H9 (cell line): ENCODE results near the gene XPR1. TPM values are rescaled to one million over a fixed set of nuclear protein-coding genes. Genes with fewer than 3 reads are reported as not detected.

Experiments
- DNase-seq: peaks from one replicate; pipeline ENCODE4 v3.0.0-alpha.2; 2017
- H2AFZ ChIP-seq: one replicate; pipeline ENCODE4 v1.6.1; 2013; ENCODE audit warnings: mild to moderate bottlenecking, low read length, control low read depth, moderate library complexity
- H2AK5ac ChIP-seq: 2 replicates; pipeline ENCODE4 v1.6.1; 2013; ENCODE audit warnings: low read length, control low read depth, mixed read lengths; ENCODE audit not compliant: insufficient read length
- H2BK120ac ChIP-seq: one replicate; pipeline ENCODE4 v1.6.1; 2013; ENCODE audit warnings: low read depth, mild to moderate bottlenecking, low read length, control low read depth, inconsistent platforms; ENCODE audit not compliant: poor library complexity, severe bottlenecking
- H2BK12ac ChIP-seq: 2 replicates; pipeline ENCODE4 v1.6.1; 2013; ENCODE audit warnings: low read length, control low read depth, mixed read lengths, low read depth; ENCODE audit not compliant: insufficient read length
- H2BK15ac ChIP-seq: 2 replicates; pipeline ENCODE4 v1.6.1; 2013; ENCODE audit warnings: low read depth, low read length, control low read depth
- H2BK20ac ChIP-seq: one replicate; pipeline ENCODE4 v1.6.1; 2013; ENCODE audit warnings: low read depth, mild to moderate bottlenecking, low read length, control low read depth, inconsistent platforms; ENCODE audit not compliant: poor library complexity, severe bottlenecking
- H2BK5ac ChIP-seq: 2 replicates; pipeline ENCODE4 v1.6.1; 2013; ENCODE audit warnings: low read length, control low read depth, mixed read lengths; ENCODE audit not compliant: insufficient read length
- H3K14ac ChIP-seq: 2 replicates; pipeline ENCODE4 v1.6.1; 2013; ENCODE audit warnings: low read length, control low read depth; ENCODE audit not compliant: insufficient read depth
- H3K18ac ChIP-seq: 2 replicates; pipeline ENCODE4 v1.6.1; 2013; ENCODE audit warnings: low read depth, mild to moderate bottlenecking, mixed read lengths, low read length, control low read depth; ENCODE audit not compliant: insufficient read length
- H3K23ac ChIP-seq: 2 replicates; pipeline ENCODE4 v1.6.1; 2013; ENCODE audit warnings: low read length, control low read depth, mixed read lengths, low read depth; ENCODE audit not compliant: insufficient read length
- H3K23me2 ChIP-seq: 2 replicates; pipeline ENCODE4 v1.6.1; 2013; ENCODE audit warnings: low read depth, mild to moderate bottlenecking, mixed read lengths, low read length, control low read depth; ENCODE audit not compliant: insufficient read length, poor library complexity, severe bottlenecking
- H3K27ac ChIP-seq: 2 replicates; pipeline ENCODE4 v1.5.1; 2013; ENCODE audit warnings: low read length, control low read depth, mixed read lengths, low read depth; ENCODE audit not compliant: insufficient read length
- H3K27me3 ChIP-seq: 2 replicates; pipeline ENCODE4 v1.6.1; 2013; ENCODE audit warnings: low read length, control low read depth, inconsistent platforms; ENCODE audit not compliant: insufficient read depth
- H3K4ac ChIP-seq: 2 replicates; pipeline ENCODE4 v1.6.1; 2013; ENCODE audit warnings: low read depth, mild to moderate bottlenecking, control low read depth, inconsistent platforms, low read length, moderate library complexity
- H3K4me1 ChIP-seq: 2 replicates; pipeline ENCODE4 v1.6.1; 2013; ENCODE audit warnings: low read length, control low read depth, inconsistent platforms; ENCODE audit not compliant: insufficient read depth
- H3K4me2 ChIP-seq: 2 replicates; pipeline ENCODE4 v1.6.1; 2013; ENCODE audit warnings: low read length, control low read depth, mixed read lengths; ENCODE audit not compliant: insufficient read length, insufficient read depth
- H3K56ac ChIP-seq: 2 replicates; pipeline ENCODE4 v1.6.1; 2013; ENCODE audit warnings: low read depth, mild to moderate bottlenecking, mixed read lengths, low read length, control low read depth; ENCODE audit not compliant: insufficient read length
- H3K79me1 ChIP-seq: 2 replicates; pipeline ENCODE4 v1.6.1; 2013; ENCODE audit warnings: low read depth, mild to moderate bottlenecking, moderate library complexity, low read length, control low read depth, inconsistent platforms; ENCODE audit not compliant: insufficient read depth, poor library complexity, severe bottlenecking
- H3K79me2 ChIP-seq: 2 replicates; pipeline ENCODE4 v1.6.1; 2013; ENCODE audit warnings: low read length, control low read depth, inconsistent platforms; ENCODE audit not compliant: insufficient read depth
- H3K9ac ChIP-seq: 2 replicates; pipeline ENCODE4 v1.6.1; 2013; ENCODE audit warnings: low read length, control low read depth, mixed read lengths; ENCODE audit not compliant: insufficient read length; ENCODE audit errors: extremely low read depth
- H3K9me3 ChIP-seq: one replicate; pipeline ENCODE4 v1.6.1; 2013; ENCODE audit warnings: low read depth, low read length, inconsistent platforms; ENCODE audit not compliant: control insufficient read depth
- H3T11ph ChIP-seq: one replicate; pipeline ENCODE4 v1.6.1; 2013; ENCODE audit warnings: mild to moderate bottlenecking, low read length, control low read depth, inconsistent platforms
- H4K20me1 ChIP-seq: one replicate; pipeline ENCODE4 v1.6.1; 2013; ENCODE audit not compliant: control insufficient read depth, insufficient read length, insufficient read depth
- H4K5ac ChIP-seq: 2 replicates; pipeline ENCODE4 v1.6.1; 2013; ENCODE audit warnings: low read depth, mild to moderate bottlenecking, mixed read lengths, low read length, control low read depth; ENCODE audit not compliant: insufficient read length
- H4K8ac ChIP-seq: replicated peaks from 2 replicates; pipeline ENCODE4 v1.6.1; 2013; ENCODE audit warnings: low read length, control low read depth, mixed read lengths, low read depth; ENCODE audit not compliant: insufficient read length
- H4K91ac ChIP-seq: 2 replicates; pipeline ENCODE4 v1.6.1; 2013; ENCODE audit warnings: low read depth, mild to moderate bottlenecking, moderate library complexity, mixed read lengths, low read length, control low read depth; ENCODE audit not compliant: insufficient read length
- H3K27ac Mint-ChIP-seq, 3 experiments: 2 replicates in 2 of 3; 3 replicates in 1 of 3; pipeline ENCODE4 v1.8.0; 2020 to 2021; ENCODE audit warnings: mixed read lengths in 3 of 3, mild to moderate bottlenecking in 1 of 3, moderate library complexity in 1 of 3
- H3K27me3 Mint-ChIP-seq: 2 replicates; pipeline ENCODE4 v1.8.0; 2021; ENCODE audit warnings: low read depth, mild to moderate bottlenecking, moderate library complexity, mixed read lengths
- H3K36me3 Mint-ChIP-seq, 3 experiments: 2 replicates in 2 of 3; 3 replicates in 1 of 3; pipeline ENCODE4 v1.8.0; 2020 to 2021; ENCODE audit warnings: low read depth in 3 of 3, mixed read lengths in 3 of 3; ENCODE audit not compliant: insufficient read depth in 1 of 3
- H3K4me1 Mint-ChIP-seq, 2 experiments: 2 replicates each; pipeline ENCODE4 v1.8.0; 2020; ENCODE audit warnings: mixed read lengths in 2 of 2
- H3K4me3 Mint-ChIP-seq, 2 experiments: 2 replicates in 1 of 2; 3 replicates in 1 of 2; pipeline ENCODE4 v1.8.0; 2020 to 2021; ENCODE audit warnings: mild to moderate bottlenecking in 2 of 2, mixed read lengths in 2 of 2, moderate library complexity in 1 of 2
- H3K9me3 Mint-ChIP-seq, 2 experiments: 2 replicates in 1 of 2; 3 replicates in 1 of 2; pipeline ENCODE4 v1.8.0; 2020; ENCODE audit warnings: mild to moderate bottlenecking in 2 of 2, mixed read lengths in 2 of 2, moderate library complexity in 1 of 2
- WGBS: extraction: QIAGEN DNeasy Blood & Tissue Kit; methylation state at CpG from one replicate; pipeline ENCODE4 v1.1.7; 2013; ENCODE audit warnings: missing lambda C conversion rate, low lambda C conversion rate, mixed read lengths; ENCODE audit not compliant: insufficient read length; ENCODE audit errors: extremely low coverage; 5-methylcytosine and 5-hydroxymethylcytosine counted together
- total RNA-seq: library from RNA; stranded (reverse); gene quantifications from 2 replicates; pipeline ENCODE4 v1.2.1, GENCODE V29; 2021
- TF ChIP-seq, protein P1 (sequence below): fragments of 200-600 bp; sonication (generic); conservative IDR thresholded peaks from 3 replicates; pipeline ENCODE4 v1.8.0; 2021; ENCODE audit warnings: antibody characterized with exemption, mild to moderate bottlenecking

The XPR1 gene
- total RNA-seq, 1 experiment from 2014 or later, result 34.1 TPM

- no peak for DNase-seq
- WGBS, result no CpG with 5 or more reads among the region's 2 CpGs
- H3K23me2 ChIP-seq, result no peaks in the 10 kb centered on the region
Measured at GRCh38 chr1:180603850-180604226, 28.0 kb upstream of the XPR1 start.

More at GRCh38 chr1:180603850-180604226, 28.0 kb upstream of the XPR1 start:
- Histone ChIP-seq H3K4me1 (no peaks in the 10 kb centered on the region), H3K9me3 (no peaks in the 10 kb centered on the region), H2BK5ac (no peak overlapping the region), H3K79me2 (no peaks in the 10 kb centered on the region), H3T11ph (no peak overlapping the region), H3K4me2 (no peak overlapping the region), H3K79me1 (no peaks in the 10 kb centered on the region), H4K8ac (no peak overlapping the region), H4K20me1 (no peaks in the 10 kb centered on the region), H3K18ac (no peak overlapping the region), H2BK120ac (no peak overlapping the region), H4K91ac (no peak overlapping the region), H2BK15ac (no peak overlapping the region), H4K5ac (no peak overlapping the region), H3K14ac (no peak overlapping the region), H3K27me3 (no peaks in the 10 kb centered on the region; the same call in 1 of the 2 replicates), H3K23ac (no peak overlapping the region), H3K9ac (no peak overlapping the region), H2AFZ (no peak overlapping the region), H2BK20ac (no peak overlapping the region), H3K27ac (no peak overlapping the region), H3K4ac (no peak overlapping the region), H2BK12ac (no peak overlapping the region), H3K56ac (no peak overlapping the region), H2AK5ac (no peak overlapping the region)
- Mint-ChIP-seq H3K4me3 (no peak overlapping the region), H3K36me3 (no peaks in the 10 kb centered on the region), H3K27me3 (peaks cover 4% of the 10 kb centered on the region), H3K4me1 (peaks cover 10% of the 10 kb centered on the region in 2 experiments), H3K27ac (no peak overlapping the region), H3K9me3 (no peaks in the 10 kb centered on the region)
- TF ChIP-seq, protein P1, sequence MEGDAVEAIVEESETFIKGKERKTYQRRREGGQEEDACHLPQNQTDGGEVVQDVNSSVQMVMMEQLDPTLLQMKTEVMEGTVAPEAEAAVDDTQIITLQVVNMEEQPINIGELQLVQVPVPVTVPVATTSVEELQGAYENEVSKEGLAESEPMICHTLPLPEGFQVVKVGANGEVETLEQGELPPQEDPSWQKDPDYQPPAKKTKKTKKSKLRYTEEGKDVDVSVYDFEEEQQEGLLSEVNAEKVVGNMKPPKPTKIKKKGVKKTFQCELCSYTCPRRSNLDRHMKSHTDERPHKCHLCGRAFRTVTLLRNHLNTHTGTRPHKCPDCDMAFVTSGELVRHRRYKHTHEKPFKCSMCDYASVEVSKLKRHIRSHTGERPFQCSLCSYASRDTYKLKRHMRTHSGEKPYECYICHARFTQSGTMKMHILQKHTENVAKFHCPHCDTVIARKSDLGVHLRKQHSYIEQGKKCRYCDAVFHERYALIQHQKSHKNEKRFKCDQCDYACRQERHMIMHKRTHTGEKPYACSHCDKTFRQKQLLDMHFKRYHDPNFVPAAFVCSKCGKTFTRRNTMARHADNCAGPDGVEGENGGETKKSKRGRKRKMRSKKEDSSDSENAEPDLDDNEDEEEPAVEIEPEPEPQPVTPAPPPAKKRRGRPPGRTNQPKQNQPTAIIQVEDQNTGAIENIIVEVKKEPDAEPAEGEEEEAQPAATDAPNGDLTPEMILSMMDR, result no peak
